ENCODE measurements around the gene TC2N.

TC2N gene

GRCh38 chr14:91910196-91910595 is 42.9 kb upstream of the TC2N start:
- no peaks in the 10 kb centered on the region for H3K9me3 ChIP-seq (ENCODE audit: insufficient read depth, low read length, severe bottlenecking)
- no peak overlapping the region for H3K9ac ChIP-seq (ENCODE audit: low read depth, low read length)
- no peak for ATAC-seq (ENCODE audit: insufficient read depth, low read depth)
- DNase-seq, result no peak
- no peaks in the 10 kb centered on the region for H3K36me3 ChIP-seq (ENCODE audit: insufficient read depth, low read length)
- H2AFZ ChIP-seq (ENCODE audit: low read depth, low read length), result no peak overlapping the region
- H3K4me2 ChIP-seq (ENCODE audit: insufficient read depth, low read length), result no peak overlapping the region
- H3K27ac ChIP-seq (ENCODE audit: low read length), result no peak overlapping the region
- no peaks in the 10 kb centered on the region for H4K20me1 ChIP-seq (ENCODE audit: insufficient read depth, low read length)
- TF ChIP-seq, protein P1, sequence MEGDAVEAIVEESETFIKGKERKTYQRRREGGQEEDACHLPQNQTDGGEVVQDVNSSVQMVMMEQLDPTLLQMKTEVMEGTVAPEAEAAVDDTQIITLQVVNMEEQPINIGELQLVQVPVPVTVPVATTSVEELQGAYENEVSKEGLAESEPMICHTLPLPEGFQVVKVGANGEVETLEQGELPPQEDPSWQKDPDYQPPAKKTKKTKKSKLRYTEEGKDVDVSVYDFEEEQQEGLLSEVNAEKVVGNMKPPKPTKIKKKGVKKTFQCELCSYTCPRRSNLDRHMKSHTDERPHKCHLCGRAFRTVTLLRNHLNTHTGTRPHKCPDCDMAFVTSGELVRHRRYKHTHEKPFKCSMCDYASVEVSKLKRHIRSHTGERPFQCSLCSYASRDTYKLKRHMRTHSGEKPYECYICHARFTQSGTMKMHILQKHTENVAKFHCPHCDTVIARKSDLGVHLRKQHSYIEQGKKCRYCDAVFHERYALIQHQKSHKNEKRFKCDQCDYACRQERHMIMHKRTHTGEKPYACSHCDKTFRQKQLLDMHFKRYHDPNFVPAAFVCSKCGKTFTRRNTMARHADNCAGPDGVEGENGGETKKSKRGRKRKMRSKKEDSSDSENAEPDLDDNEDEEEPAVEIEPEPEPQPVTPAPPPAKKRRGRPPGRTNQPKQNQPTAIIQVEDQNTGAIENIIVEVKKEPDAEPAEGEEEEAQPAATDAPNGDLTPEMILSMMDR (IDR thresholded peaks at IDR 0.05; ENCODE audit: borderline replicate concordance, extremely low read depth, low read length, poor library complexity, severe bottlenecking), result no peak
- no peak for TF ChIP-seq EZH2 (IDR thresholded peaks at IDR 0.05; ENCODE audit: borderline replicate concordance, low read depth, low read length, severe bottlenecking)
- no peak overlapping the region for H3K4me3 ChIP-seq (ENCODE audit: low read depth in 1 of 2, low read length in 2 of 2)
- no peaks in the 10 kb centered on the region for H3K27me3 ChIP-seq (ENCODE audit: insufficient read depth, low read length, poor library complexity)
- peaks cover 5% of the 10 kb centered on the region for H3K4me1 ChIP-seq (ENCODE audit: insufficient read depth, low read length)
- H3K79me2 ChIP-seq (ENCODE audit: insufficient read depth, low read length), result no peaks in the 10 kb centered on the region

GRCh38 chr14:91906374-91906773 is 39.0 kb upstream of the TC2N start:
- Histone ChIP-seq H3K27me3 (ENCODE audit: insufficient read depth, low read length, poor library complexity) (no peaks in the 10 kb centered on the region), H3K4me2 (ENCODE audit: insufficient read depth, low read length) (no peak overlapping the region), H3K9ac (ENCODE audit: low read depth, low read length) (no peak overlapping the region), H3K36me3 (ENCODE audit: insufficient read depth, low read length) (no peaks in the 10 kb centered on the region), H2AFZ (ENCODE audit: low read depth, low read length) (no peak overlapping the region), H3K27ac (ENCODE audit: low read length) (no peak overlapping the region), H3K4me1 (ENCODE audit: insufficient read depth, low read length) (peaks cover 3% of the 10 kb centered on the region), H3K79me2 (ENCODE audit: insufficient read depth, low read length) (no peaks in the 10 kb centered on the region), H4K20me1 (ENCODE audit: insufficient read depth, low read length) (no peaks in the 10 kb centered on the region), H3K4me3 (ENCODE audit: low read depth in 1 of 2, low read length in 2 of 2) (no peak overlapping the region), H3K9me3 (ENCODE audit: insufficient read depth, low read length, severe bottlenecking) (no peaks in the 10 kb centered on the region)
- DNase-seq (no peak), ATAC-seq (ENCODE audit: insufficient read depth, low read depth) (no peak)
- no peak for TF ChIP-seq EZH2 (IDR thresholded peaks at IDR 0.05; ENCODE audit: borderline replicate concordance, low read depth, low read length, severe bottlenecking)
- TF ChIP-seq, protein P1 (IDR thresholded peaks at IDR 0.05; ENCODE audit: borderline replicate concordance, extremely low read depth, low read length, poor library complexity, severe bottlenecking), result no peak

- H4K20me1 ChIP-seq (ENCODE audit: insufficient read depth, low read length), result no peaks in the 10 kb centered on the region
- H3K9ac ChIP-seq (ENCODE audit: low read depth, low read length), result no peak overlapping the region
- H3K27ac ChIP-seq (ENCODE audit: low read length), result no peak overlapping the region
- H3K36me3 ChIP-seq (ENCODE audit: insufficient read depth, low read length), result no peaks in the 10 kb centered on the region
- DNase-seq (no peak), ATAC-seq (ENCODE audit: insufficient read depth, low read depth) (no peak)
- H3K27me3 ChIP-seq (ENCODE audit: insufficient read depth, low read length, poor library complexity), result no peaks in the 10 kb centered on the region
- H3K4me2 ChIP-seq (ENCODE audit: insufficient read depth, low read length), result no peak overlapping the region
- H3K79me2 ChIP-seq (ENCODE audit: insufficient read depth, low read length), result no peaks in the 10 kb centered on the region
- no peaks in the 10 kb centered on the region for H3K4me1 ChIP-seq (ENCODE audit: insufficient read depth, low read length)
- no peak overlapping the region for H3K4me3 ChIP-seq (ENCODE audit: low read depth in 1 of 2, low read length in 2 of 2)
- no peak overlapping the region for H2AFZ ChIP-seq (ENCODE audit: low read depth, low read length)
- TF ChIP-seq EZH2 (IDR thresholded peaks at IDR 0.05; ENCODE audit: borderline replicate concordance, low read depth, low read length, severe bottlenecking), result no peak
- TF ChIP-seq, protein P1 (IDR thresholded peaks at IDR 0.05; ENCODE audit: borderline replicate concordance, extremely low read depth, low read length, poor library complexity, severe bottlenecking), result no peak
- no peaks in the 10 kb centered on the region for H3K9me3 ChIP-seq (ENCODE audit: insufficient read depth, low read length, severe bottlenecking)
These were observed 37.8 kb upstream of the TC2N start for GRCh38 chr14:91904956-91905645.

All from DND-41 (cell line).